ENCODE results near the gene RNF207.

The RNF207 gene

DNA sequence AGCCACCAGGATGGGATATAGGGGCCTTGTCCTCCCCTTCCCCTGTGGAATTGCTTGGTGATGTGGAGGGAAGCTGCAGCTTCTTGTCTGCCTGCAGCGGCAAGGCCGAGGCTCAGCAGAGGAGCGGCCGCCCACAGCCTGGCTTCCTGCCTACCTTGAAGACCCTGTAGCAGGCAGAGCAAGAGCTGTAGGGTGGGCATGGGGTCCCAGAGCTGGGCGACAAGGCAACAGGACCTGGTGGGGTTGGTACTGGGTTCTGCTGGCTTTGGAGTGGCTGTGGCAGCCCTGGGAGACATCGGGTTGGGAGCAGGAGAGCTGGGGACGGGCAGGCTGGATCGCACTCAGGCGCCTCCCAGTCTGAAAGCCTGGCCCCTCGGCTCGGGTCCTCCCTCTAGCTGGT, 60.7 kb downstream of the RNF207 start:
- Histone ChIP-seq H3K9me3 (ENCODE audit: control insufficient read depth in 5 of 5, low read length in 5 of 5) (no peaks in the 10 kb centered on the region), H3K27ac (ENCODE audit: low read depth, low read length) (no peak overlapping the region), H3K9ac (ENCODE audit: low read length in 5 of 5) (no peak overlapping the region), H3K4me1 (ENCODE audit: control insufficient read depth in 5 of 5, insufficient read depth in 5 of 5, low read length in 5 of 5) (peaks cover 2 to 27% (median 22%) of the 10 kb centered on the region in 5 donors), H3K4me3 (ENCODE audit: low read depth in 1 of 5, low read length in 5 of 5) (no peak overlapping the region), H3K36me3 (ENCODE audit: control insufficient read depth in 5 of 5, insufficient read depth in 5 of 5, low read length in 5 of 5) (no peaks in the 10 kb centered on the region), H3K27me3 (ENCODE audit: control insufficient read depth in 5 of 5, insufficient read depth in 4 of 5, low read length in 5 of 5) (peaks cover 0 to 2% (median 0%) of the 10 kb centered on the region in 5 donors)

DNA sequence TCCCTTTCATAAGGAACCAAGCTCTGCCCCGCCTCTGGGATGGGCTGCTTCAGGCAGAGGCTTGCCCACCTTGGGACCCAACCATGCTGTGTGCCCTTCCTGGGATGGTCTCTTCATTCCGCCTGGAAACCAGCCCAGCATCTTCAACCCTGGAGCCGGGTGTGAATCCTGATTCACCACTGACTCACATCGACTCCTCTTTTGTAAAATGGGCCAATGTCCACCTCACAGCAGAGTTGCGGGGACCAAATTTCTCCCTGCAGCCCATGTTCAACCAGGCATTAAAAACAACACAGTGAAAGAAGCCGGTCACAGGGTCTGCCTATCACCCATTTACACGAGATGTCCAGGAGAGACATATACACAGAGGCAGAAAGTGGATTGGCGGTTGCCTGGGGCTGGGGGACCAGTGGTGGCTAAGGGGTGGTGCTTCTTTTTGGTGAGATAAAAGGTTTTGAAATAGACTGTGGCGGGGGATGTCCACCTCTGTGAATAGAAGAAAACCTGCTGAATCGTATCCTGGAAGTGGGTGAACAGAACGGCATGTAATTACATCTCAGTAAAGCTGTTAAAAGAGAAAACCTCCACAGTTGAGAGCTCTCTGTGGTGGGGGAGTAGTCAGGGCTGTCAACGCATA, 61.9 kb downstream of the RNF207 start:
- H3K36me3 ChIP-seq (ENCODE audit: control insufficient read depth in 5 of 5, insufficient read depth in 5 of 5, low read length in 5 of 5): no peaks in the 10 kb centered on the region
- no peak overlapping the region for H3K9ac ChIP-seq (ENCODE audit: low read length in 5 of 5)
- H3K4me1 ChIP-seq (ENCODE audit: control insufficient read depth in 5 of 5, insufficient read depth in 5 of 5, low read length in 5 of 5): peaks cover 2 to 17% (median 14%) of the 10 kb centered on the region in 5 donors
- H3K9me3 ChIP-seq (ENCODE audit: control insufficient read depth in 5 of 5, low read length in 5 of 5): no peaks in the 10 kb centered on the region
- peaks cover 0 to 2% (median 0%) of the 10 kb centered on the region in 5 donors for H3K27me3 ChIP-seq (ENCODE audit: control insufficient read depth in 5 of 5, insufficient read depth in 4 of 5, low read length in 5 of 5)
- no peak overlapping the region for H3K4me3 ChIP-seq (ENCODE audit: low read depth in 1 of 5, low read length in 5 of 5)
- no peak overlapping the region for H3K27ac ChIP-seq (ENCODE audit: low read depth, low read length)

DNA sequence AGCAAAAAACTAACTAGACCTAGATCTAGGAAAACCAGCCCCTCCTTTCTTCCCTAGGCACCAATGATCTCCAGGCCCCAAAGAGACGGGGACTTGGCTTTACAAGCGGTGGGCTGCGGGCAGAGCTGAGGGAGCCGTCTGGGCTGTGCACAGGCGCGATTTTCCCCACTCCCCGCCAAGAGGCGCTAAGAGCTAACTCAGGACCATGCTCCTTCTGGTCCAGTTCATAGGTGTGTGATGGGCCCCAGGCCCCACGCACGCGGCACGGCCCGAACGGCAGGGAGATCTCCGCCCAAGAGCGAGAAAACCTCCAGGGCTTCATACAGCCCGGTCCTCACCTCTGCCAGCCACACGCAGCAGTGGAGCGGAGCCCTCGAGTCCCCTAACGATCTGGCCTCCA, 62.5 kb downstream of the RNF207 start:
- H3K4me3 ChIP-seq (ENCODE audit: low read depth in 1 of 5, low read length in 5 of 5): no peak overlapping the region
- H3K27ac ChIP-seq (ENCODE audit: low read depth, low read length): no peak overlapping the region
- H3K27me3 ChIP-seq (ENCODE audit: control insufficient read depth in 5 of 5, insufficient read depth in 4 of 5, low read length in 5 of 5): peaks cover 0 to 2% (median 0%) of the 10 kb centered on the region in 5 donors
- peaks cover under 1 to 11% (median 8%) of the 10 kb centered on the region in 5 donors for H3K4me1 ChIP-seq (ENCODE audit: control insufficient read depth in 5 of 5, insufficient read depth in 5 of 5, low read length in 5 of 5)
- no peak overlapping the region for H3K9ac ChIP-seq (ENCODE audit: low read length in 5 of 5)
- no peaks in the 10 kb centered on the region for H3K9me3 ChIP-seq (ENCODE audit: control insufficient read depth in 5 of 5, low read length in 5 of 5)
- H3K36me3 ChIP-seq (ENCODE audit: control insufficient read depth in 5 of 5, insufficient read depth in 5 of 5, low read length in 5 of 5): no peaks in the 10 kb centered on the region

DNA sequence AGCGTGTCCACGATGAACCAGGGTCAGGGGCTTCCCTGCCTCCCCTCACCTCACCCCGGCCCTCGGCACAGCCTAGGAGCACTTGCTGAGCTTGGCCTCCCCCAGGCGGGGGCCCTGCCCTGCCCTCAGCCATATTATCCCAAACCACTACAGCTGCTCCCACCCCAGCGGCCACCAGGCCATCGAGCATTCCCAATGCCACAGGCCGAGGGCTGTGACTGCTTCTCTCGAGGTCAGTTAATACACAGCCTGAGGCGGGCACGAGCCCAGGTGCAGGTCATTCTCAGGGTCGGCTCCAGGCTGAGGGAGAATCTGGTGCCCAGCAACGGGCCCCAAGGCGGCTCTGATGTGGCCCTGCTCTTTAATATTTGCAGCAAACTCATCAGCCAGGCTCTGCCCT, 63.4 kb downstream of the RNF207 start:
- no peak overlapping the region for H3K4me3 ChIP-seq (ENCODE audit: low read depth in 1 of 5, low read length in 5 of 5)
- H3K9me3 ChIP-seq (ENCODE audit: control insufficient read depth in 5 of 5, low read length in 5 of 5): no peaks in the 10 kb centered on the region
- H3K36me3 ChIP-seq (ENCODE audit: control insufficient read depth in 5 of 5, insufficient read depth in 5 of 5, low read length in 5 of 5): no peaks in the 10 kb centered on the region
- no peak overlapping the region for H3K27ac ChIP-seq (ENCODE audit: low read depth, low read length)
- H3K4me1 ChIP-seq (ENCODE audit: control insufficient read depth in 5 of 5, insufficient read depth in 5 of 5, low read length in 5 of 5): peaks cover 0 to 2% (median 0%) of the 10 kb centered on the region in 5 donors
- H3K27me3 ChIP-seq (ENCODE audit: control insufficient read depth in 5 of 5, insufficient read depth in 4 of 5, low read length in 5 of 5): peaks cover 0 to 2% (median 0%) of the 10 kb centered on the region in 5 donors
- no peak overlapping the region for H3K9ac ChIP-seq (ENCODE audit: low read length in 5 of 5)

DNA sequence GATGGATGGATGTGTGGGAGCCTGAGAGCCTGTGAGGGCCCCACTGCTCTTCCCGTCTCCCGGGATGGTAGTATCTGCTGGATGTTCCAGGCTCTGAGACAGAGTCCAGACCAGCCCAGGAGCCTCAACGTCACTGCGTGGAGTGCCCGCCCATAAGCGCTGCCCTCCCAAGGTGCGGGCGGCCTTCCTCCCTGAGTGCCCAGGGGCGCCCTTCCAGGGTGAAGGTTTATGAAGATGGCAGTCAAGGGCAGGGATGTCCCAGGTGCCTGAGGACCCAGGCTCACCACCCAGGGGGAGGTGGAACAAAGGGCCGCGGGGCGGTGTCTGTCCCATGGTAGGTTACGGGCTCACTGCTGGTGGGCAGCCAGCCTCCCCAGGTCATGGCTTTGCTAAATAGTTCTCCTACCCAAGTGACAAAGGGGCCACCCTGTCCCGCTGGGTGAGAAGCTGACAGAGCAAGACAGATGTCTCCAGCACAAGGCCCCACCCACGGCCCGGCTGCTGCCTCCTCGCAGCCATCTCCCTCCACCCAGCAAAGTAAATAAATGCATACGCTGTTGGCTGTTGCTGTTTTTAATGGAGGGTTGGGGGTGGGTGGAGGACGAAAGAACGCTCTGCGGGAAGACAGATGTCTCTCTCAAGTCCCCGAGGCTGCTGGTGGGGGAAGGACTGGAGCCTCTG, 63.9 kb downstream of the RNF207 start:
- Histone ChIP-seq H3K27ac (ENCODE audit: low read depth, low read length) (no peak overlapping the region), H3K9ac (ENCODE audit: low read length in 5 of 5) (no peak overlapping the region), H3K27me3 (ENCODE audit: control insufficient read depth in 5 of 5, insufficient read depth in 4 of 5, low read length in 5 of 5) (peaks cover 0 to 2% (median 0%) of the 10 kb centered on the region in 5 donors), H3K4me1 (ENCODE audit: control insufficient read depth in 5 of 5, insufficient read depth in 5 of 5, low read length in 5 of 5) (no peaks in the 10 kb centered on the region), H3K4me3 (ENCODE audit: low read depth in 1 of 5, low read length in 5 of 5) (no peak overlapping the region), H3K9me3 (ENCODE audit: control insufficient read depth in 5 of 5, low read length in 5 of 5) (no peaks in the 10 kb centered on the region), H3K36me3 (ENCODE audit: control insufficient read depth in 5 of 5, insufficient read depth in 5 of 5, low read length in 5 of 5) (no peaks in the 10 kb centered on the region)

DNA sequence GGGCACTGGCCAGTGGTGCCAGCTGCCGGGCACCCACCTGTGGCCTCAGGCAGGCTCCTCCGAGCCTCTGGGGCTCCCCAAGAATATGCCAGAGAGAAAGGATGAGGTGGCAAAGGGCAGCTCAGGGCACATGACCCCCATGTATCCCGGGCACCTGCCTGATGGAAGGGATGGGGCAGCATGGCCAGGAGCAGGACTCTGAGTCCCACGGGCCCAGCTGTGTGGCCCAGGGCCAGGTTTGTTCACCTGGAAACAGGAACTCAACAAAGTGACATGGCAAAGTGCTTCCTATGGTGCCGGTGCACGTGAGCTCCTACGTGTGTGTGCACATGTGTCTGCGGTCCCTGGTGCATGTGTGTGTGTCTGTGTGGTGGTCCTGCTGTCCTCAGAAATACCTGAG, 64.5 kb downstream of the RNF207 start:
- Histone ChIP-seq H3K27ac (ENCODE audit: low read depth, low read length) (no peak overlapping the region), H3K36me3 (ENCODE audit: control insufficient read depth in 5 of 5, insufficient read depth in 5 of 5, low read length in 5 of 5) (no peaks in the 10 kb centered on the region), H3K4me1 (ENCODE audit: control insufficient read depth in 5 of 5, insufficient read depth in 5 of 5, low read length in 5 of 5) (no peaks in the 10 kb centered on the region), H3K4me3 (ENCODE audit: low read depth in 1 of 5, low read length in 5 of 5) (no peak overlapping the region), H3K9ac (ENCODE audit: low read length in 5 of 5) (no peak overlapping the region), H3K27me3 (ENCODE audit: control insufficient read depth in 5 of 5, insufficient read depth in 4 of 5, low read length in 5 of 5) (peaks cover 0 to 2% (median 0%) of the 10 kb centered on the region in 5 donors), H3K9me3 (ENCODE audit: control insufficient read depth in 5 of 5, low read length in 5 of 5) (no peaks in the 10 kb centered on the region)
